PC-3 (cell line): ENCODE measurements around the gene TM9SF1.

Experiments used
- CTCF ChIP-seq: fragments of 300-600 bp; sonication (generic); conservative IDR thresholded peaks from 2 replicates; pipeline ENCODE4 v1.5.1; 2017; ENCODE audit warnings: antibody characterized with exemption, low read depth, mild to moderate bottlenecking, low read length
- EZH2 ChIP-seq: fragments of 300-600 bp; sonication (generic); IDR thresholded peaks from one replicate; pipeline ENCODE4 v1.6.1; 2017; ENCODE audit warnings: antibody characterized with exemption, mild to moderate bottlenecking, low read length; ENCODE audit not compliant: unreplicated experiment
- EZH2phosphoT487 ChIP-seq: fragments of 300-600 bp; sonication (generic); IDR thresholded peaks from 2 replicates; pipeline ENCODE4 v1.6.1; 2018; ENCODE audit warnings: mild to moderate bottlenecking, antibody characterized with exemption, low read length, borderline replicate concordance

GRCh38 chr14:24207625-24208024 lies 12.4 kb upstream of the TM9SF1 start:
- TF ChIP-seq EZH2 = no peak
- TF ChIP-seq CTCF = no peak
- no peak for TF ChIP-seq EZH2phosphoT487
